Measurements from ENCODE around the gene PRR5.

- TF ChIP-seq EZH2 (IDR thresholded peaks at IDR 0.05; ENCODE audit: borderline replicate concordance, insufficient read depth, low read depth, low read length, poor library complexity, severe bottlenecking): no peak
- TF ChIP-seq CTCF (IDR thresholded peaks at IDR 0.05): no peak
Observed at GRCh38 chr22:44724859-44725258, 22.9 kb downstream of the PRR5 start.

All from B cell (primary cell).